HG02973 (cell line): ENCODE results near the gene COL25A1.

Source experiments
- ATAC-seq: cut with Tn5 transposase; IDR thresholded peaks from one replicate; pipeline ENCODE4 v1.9.1; 2021; ENCODE audit warnings: moderate library complexity; ENCODE audit not compliant: unreplicated experiment

Gene COL25A1

GRCh38 chr4:109302361-109303139, at the start of gene COL25A1:
Gene COL25A1, minus strand, starts transcription at chr4:109302658.
- no peak for ATAC-seq

- no peak for ATAC-seq
These were observed 47.7 kb upstream of the COL25A1 start for GRCh38 chr4:109350121-109350520.

- ATAC-seq: no peak
These were observed 32.0 kb upstream of the COL25A1 start for GRCh38 chr4:109334129-109335105.

- ATAC-seq: no peak
These were observed 30.5 kb upstream of the COL25A1 start for GRCh38 chr4:109332926-109333464.

- no peak for ATAC-seq
These were observed 25.2 kb upstream of the COL25A1 start for GRCh38 chr4:109327641-109328040.

GRCh38 chr4:109325698-109326097, 23.2 kb upstream of the COL25A1 start:
- ATAC-seq: no peak

GRCh38 chr4:109323348-109323747, 20.9 kb upstream of the COL25A1 start:
- no peak for ATAC-seq

GRCh38 chr4:109321232-109321631, 18.8 kb upstream of the COL25A1 start:
- no peak for ATAC-seq

GRCh38 chr4:109319684-109320083, 17.2 kb upstream of the COL25A1 start:
- ATAC-seq: no peak

- ATAC-seq: no peak
These were observed 16.7 kb upstream of the COL25A1 start for GRCh38 chr4:109319156-109319555.

GRCh38 chr4:109315818-109316217, 13.4 kb upstream of the COL25A1 start:
- no peak for ATAC-seq

- ATAC-seq: no peak
These were observed 12.9 kb upstream of the COL25A1 start for GRCh38 chr4:109315341-109315740.

GRCh38 chr4:109313168-109314133, 11.0 kb upstream of the COL25A1 start:
- ATAC-seq: no peak

GRCh38 chr4:109303140-109303496, 660 bp upstream of the COL25A1 start:
- ATAC-seq: no peak

GRCh38 chr4:109301651-109302360, 652 bp downstream of the COL25A1 start:
- ATAC-seq: no peak

- no peak for ATAC-seq
These were observed 4.0 kb downstream of the COL25A1 start for GRCh38 chr4:109298279-109299010.

- no peak for ATAC-seq
These were observed 5.9 kb downstream of the COL25A1 start for GRCh38 chr4:109296527-109296926.

GRCh38 chr4:109295081-109295480, 7.4 kb downstream of the COL25A1 start:
- no peak for ATAC-seq

- ATAC-seq: no peak
These were observed 7.9 kb downstream of the COL25A1 start for GRCh38 chr4:109294468-109295020.
